ENCODE results near the gene NGRN.

The NGRN gene, protein sequence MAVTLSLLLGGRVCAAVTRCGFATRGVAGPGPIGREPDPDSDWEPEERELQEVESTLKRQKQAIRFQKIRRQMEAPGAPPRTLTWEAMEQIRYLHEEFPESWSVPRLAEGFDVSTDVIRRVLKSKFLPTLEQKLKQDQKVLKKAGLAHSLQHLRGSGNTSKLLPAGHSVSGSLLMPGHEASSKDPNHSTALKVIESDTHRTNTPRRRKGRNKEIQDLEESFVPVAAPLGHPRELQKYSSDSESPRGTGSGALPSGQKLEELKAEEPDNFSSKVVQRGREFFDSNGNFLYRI

DNA sequence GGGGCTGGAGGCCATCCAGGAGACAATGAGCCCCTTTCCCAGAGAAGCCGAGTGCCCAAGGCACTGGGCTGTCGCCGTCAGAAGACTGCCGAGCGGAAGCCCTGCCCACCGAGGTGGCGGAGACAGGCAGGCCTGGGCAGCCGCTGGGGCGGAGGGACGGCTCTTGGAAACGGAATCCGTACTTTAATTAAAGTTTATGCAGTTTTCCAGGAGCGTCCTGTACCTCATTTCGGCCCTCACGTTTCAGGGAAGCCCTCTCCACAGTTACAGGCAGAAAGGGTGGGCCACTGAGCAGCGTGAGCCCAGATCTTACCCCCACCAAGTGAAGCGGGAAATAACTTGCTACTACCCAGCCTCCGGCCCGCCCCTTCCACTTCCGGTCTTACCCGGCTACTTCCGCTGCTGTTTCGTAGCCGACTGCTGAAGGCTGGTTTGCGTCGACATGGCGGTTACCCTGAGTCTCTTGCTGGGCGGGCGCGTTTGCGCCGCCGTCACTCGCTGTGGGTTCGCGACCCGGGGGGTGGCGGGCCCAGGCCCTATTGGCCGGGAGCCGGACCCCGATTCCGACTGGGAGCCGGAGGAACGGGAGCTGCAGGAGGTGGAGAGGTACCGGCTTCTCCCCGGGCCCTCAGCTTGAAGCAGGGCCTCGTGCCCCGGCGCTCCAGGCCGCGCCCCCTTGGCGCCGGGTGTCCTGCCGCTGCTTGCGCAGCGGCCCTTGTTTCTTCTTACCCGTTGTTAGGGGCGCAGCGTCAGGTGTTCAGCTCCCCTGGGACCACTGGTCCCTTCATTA is at the start of gene NGRN:
TSS of gene NGRN (plus strand) at position 402 of the 790 bp plus-strand sequence. CDS start at position 443, 41 bp downstream.
- peak; percentile 95 for ATAC-seq
- TF ChIP-seq, protein P1, sequence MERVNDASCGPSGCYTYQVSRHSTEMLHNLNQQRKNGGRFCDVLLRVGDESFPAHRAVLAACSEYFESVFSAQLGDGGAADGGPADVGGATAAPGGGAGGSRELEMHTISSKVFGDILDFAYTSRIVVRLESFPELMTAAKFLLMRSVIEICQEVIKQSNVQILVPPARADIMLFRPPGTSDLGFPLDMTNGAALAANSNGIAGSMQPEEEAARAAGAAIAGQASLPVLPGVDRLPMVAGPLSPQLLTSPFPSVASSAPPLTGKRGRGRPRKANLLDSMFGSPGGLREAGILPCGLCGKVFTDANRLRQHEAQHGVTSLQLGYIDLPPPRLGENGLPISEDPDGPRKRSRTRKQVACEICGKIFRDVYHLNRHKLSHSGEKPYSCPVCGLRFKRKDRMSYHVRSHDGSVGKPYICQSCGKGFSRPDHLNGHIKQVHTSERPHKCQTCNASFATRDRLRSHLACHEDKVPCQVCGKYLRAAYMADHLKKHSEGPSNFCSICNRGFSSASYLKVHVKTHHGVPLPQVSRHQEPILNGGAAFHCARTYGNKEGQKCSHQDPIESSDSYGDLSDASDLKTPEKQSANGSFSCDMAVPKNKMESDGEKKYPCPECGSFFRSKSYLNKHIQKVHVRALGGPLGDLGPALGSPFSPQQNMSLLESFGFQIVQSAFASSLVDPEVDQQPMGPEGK (CRISPR knock-in tag; IDR thresholded peaks at IDR 0.05; ENCODE audit: borderline replicate concordance), result peak; percentile 48; the same call in 1 of the 2 replicates
- 0 out of 2 replicates have a peak, but pooled peaks have one; percentile 5 for TF ChIP-seq TCF4 (CRISPR knock-in tag; IDR thresholded peaks at IDR 0.05; ENCODE audit: borderline replicate concordance)
- TF ChIP-seq ISL1 (CRISPR knock-in tag; IDR thresholded peaks at IDR 0.05), result no peak
- peak; percentile 56; the same call in 1 of the 2 replicates for TF ChIP-seq ZNF8 (CRISPR knock-in tag; IDR thresholded peaks at IDR 0.05)
- TF ChIP-seq ZFP3 (CRISPR knock-in tag; IDR thresholded peaks at IDR 0.05), result 0 out of 2 replicates have a peak, but pooled peaks have one; percentile 20

DNA sequence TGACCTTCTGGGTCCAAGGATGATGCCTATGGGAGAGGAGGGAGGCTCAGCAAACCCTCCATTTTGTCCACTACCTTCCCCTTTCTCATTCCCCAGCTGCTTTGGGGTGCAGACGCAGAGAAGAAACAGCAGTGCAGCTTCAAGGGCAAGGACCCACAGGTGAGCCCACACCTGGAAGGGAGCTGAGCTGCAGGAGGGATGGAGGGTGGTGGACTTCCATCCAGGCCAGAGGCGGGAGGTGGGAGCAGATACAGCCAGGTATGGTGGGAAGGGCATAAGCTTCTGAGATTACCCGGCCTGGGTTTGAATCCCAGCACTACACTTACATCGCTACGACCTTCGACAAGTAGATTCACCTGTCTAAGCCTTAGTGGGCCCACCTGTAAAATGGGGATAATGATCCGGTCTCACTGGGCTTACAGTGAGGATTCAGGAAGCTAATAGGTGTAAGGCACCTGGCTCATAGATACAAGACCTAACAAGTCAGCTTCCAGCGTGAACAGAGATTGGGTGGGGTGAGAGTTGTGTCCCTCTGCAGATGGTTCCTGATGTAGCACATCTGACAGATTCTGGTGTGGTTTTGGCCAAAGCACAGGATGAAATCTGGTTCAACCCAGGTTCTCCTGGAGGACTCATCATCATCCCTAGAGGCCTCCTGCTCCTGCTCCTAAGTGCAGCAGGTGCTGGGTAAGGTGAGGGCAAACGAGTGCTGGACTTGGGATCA is 47.6 kb upstream of the NGRN start:
- TF ChIP-seq BACH2 (CRISPR knock-in tag; IDR thresholded peaks at IDR 0.05; ENCODE audit: borderline replicate concordance) (no peak), ZNF8 (CRISPR knock-in tag; IDR thresholded peaks at IDR 0.05) (no peak), ZFP30 (CRISPR knock-in tag; IDR thresholded peaks at IDR 0.05) (no peak), ESRRG (CRISPR knock-in tag; IDR thresholded peaks at IDR 0.05) (no peak), TOX (CRISPR knock-in tag; IDR thresholded peaks at IDR 0.05; ENCODE audit: borderline replicate concordance) (no peak), ISL1 (CRISPR knock-in tag; IDR thresholded peaks at IDR 0.05) (no peak), SNAI2 (CRISPR knock-in tag; IDR thresholded peaks at IDR 0.05) (no peak), ZC3H10 (CRISPR knock-in tag; IDR thresholded peaks at IDR 0.05) (no peak)
- TF ChIP-seq, protein P2, sequence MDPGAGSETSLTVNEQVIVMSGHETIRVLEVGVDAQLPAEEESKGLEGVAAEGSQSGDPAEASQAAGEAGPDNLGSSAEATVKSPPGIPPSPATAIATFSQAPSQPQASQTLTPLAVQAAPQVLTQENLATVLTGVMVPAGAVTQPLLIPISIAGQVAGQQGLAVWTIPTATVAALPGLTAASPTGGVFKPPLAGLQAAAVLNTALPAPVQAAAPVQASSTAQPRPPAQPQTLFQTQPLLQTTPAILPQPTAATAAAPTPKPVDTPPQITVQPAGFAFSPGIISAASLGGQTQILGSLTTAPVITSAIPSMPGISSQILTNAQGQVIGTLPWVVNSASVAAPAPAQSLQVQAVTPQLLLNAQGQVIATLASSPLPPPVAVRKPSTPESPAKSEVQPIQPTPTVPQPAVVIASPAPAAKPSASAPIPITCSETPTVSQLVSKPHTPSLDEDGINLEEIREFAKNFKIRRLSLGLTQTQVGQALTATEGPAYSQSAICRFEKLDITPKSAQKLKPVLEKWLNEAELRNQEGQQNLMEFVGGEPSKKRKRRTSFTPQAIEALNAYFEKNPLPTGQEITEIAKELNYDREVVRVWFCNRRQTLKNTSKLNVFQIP (CRISPR knock-in tag; IDR thresholded peaks at IDR 0.05; ENCODE audit: borderline replicate concordance, low read depth), result no peak
- TF ChIP-seq, protein P3, sequence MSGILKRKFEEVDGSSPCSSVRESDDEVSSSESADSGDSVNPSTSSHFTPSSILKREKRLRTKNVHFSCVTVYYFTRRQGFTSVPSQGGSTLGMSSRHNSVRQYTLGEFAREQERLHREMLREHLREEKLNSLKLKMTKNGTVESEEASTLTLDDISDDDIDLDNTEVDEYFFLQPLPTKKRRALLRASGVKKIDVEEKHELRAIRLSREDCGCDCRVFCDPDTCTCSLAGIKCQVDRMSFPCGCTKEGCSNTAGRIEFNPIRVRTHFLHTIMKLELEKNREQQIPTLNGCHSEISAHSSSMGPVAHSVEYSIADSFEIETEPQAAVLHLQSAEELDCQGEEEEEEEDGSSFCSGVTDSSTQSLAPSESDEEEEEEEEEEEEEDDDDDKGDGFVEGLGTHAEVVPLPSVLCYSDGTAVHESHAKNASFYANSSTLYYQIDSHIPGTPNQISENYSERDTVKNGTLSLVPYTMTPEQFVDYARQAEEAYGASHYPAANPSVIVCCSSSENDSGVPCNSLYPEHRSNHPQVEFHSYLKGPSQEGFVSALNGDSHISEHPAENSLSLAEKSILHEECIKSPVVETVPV (CRISPR knock-in tag; IDR thresholded peaks at IDR 0.05), result no peak
- ATAC-seq, result no peak

DNA sequence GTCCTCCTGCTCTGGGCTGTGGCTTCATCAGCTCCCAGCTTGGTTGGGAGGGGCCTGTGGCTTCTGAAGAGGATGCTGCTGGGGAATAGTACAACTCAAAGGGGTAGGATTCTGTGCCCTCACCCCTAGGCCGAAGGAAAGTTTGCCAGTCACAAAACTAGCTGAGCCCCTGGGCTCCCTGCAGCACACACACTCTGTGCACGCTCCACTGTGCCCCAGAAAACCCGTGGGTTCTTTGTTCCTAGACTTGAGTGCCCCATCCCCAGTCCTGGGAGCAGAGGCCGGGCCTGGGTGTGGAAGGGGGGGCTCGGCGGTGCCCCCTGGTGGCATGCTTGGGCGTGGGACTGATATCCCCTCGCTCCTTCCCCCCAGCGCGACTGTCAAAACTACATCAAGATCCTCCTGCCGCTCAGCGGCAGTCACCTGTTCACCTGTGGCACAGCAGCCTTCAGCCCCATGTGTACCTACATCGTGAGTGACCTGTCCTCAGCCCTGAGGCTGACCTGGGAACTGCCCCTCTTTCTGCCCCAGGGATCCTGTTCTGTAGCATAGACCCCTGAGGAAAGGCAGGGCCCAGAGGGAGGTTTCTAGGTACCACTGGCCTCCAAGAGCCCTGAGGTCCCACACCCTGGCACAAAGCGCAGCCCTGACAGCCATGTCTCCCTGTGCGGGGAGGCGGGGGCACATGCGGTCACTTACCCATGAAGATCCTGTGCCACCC is 45.9 kb upstream of the NGRN start:
- peak; percentile 83 for ATAC-seq

More for the DNA sequence above, 45.9 kb upstream of the NGRN start:
- TF ChIP-seq TCF4 (CRISPR knock-in tag; IDR thresholded peaks at IDR 0.05; ENCODE audit: borderline replicate concordance), result no peak
- no peak for TF ChIP-seq ZFP3 (CRISPR knock-in tag; IDR thresholded peaks at IDR 0.05)
- no peak for TF ChIP-seq PPARA (CRISPR knock-in tag; IDR thresholded peaks at IDR 0.05; ENCODE audit: borderline replicate concordance)
- no peak for TF ChIP-seq OSR1 (CRISPR knock-in tag; IDR thresholded peaks at IDR 0.05)
- TF ChIP-seq ZC3H10 (CRISPR knock-in tag; IDR thresholded peaks at IDR 0.05), result no peak
- TF ChIP-seq SNAI2 (CRISPR knock-in tag; IDR thresholded peaks at IDR 0.05), result no peak
- TF ChIP-seq ZNF8 (CRISPR knock-in tag; IDR thresholded peaks at IDR 0.05), result no peak
- TF ChIP-seq GLIS3 (CRISPR knock-in tag; IDR thresholded peaks at IDR 0.05), result no peak
- TF ChIP-seq ESRRG (CRISPR knock-in tag; IDR thresholded peaks at IDR 0.05), result no peak
- TF ChIP-seq ISL1 (CRISPR knock-in tag; IDR thresholded peaks at IDR 0.05), result no peak
- no peak for TF ChIP-seq BACH2 (CRISPR knock-in tag; IDR thresholded peaks at IDR 0.05; ENCODE audit: borderline replicate concordance)
- TF ChIP-seq RARB (CRISPR knock-in tag; IDR thresholded peaks at IDR 0.05), result no peak
- TF ChIP-seq, protein P4, sequence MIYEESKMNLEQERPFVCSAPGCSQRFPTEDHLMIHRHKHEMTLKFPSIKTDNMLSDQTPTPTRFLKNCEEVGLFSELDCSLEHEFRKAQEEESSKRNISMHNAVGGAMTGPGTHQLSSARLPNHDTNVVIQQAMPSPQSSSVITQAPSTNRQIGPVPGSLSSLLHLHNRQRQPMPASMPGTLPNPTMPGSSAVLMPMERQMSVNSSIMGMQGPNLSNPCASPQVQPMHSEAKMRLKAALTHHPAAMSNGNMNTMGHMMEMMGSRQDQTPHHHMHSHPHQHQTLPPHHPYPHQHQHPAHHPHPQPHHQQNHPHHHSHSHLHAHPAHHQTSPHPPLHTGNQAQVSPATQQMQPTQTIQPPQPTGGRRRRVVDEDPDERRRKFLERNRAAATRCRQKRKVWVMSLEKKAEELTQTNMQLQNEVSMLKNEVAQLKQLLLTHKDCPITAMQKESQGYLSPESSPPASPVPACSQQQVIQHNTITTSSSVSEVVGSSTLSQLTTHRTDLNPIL (CRISPR knock-in tag; IDR thresholded peaks at IDR 0.05; ENCODE audit: low read depth), result no peak
- TF ChIP-seq, protein P1 (CRISPR knock-in tag; IDR thresholded peaks at IDR 0.05; ENCODE audit: borderline replicate concordance), result no peak
- TF ChIP-seq ZFP30 (CRISPR knock-in tag; IDR thresholded peaks at IDR 0.05), result no peak
- no peak for TF ChIP-seq TOX (CRISPR knock-in tag; IDR thresholded peaks at IDR 0.05; ENCODE audit: borderline replicate concordance)
- no peak for TF ChIP-seq CSDC2 (CRISPR knock-in tag; IDR thresholded peaks at IDR 0.05)
- TF ChIP-seq ARNTL (CRISPR knock-in tag; IDR thresholded peaks at IDR 0.05; ENCODE audit: borderline replicate concordance, low read depth), result no peak
- TF ChIP-seq, protein P3 (CRISPR knock-in tag; IDR thresholded peaks at IDR 0.05), result no peak
- TF ChIP-seq ZNF70 (CRISPR knock-in tag; IDR thresholded peaks at IDR 0.05), result no peak

All from SK-N-SH treated with all-trans-retinoic acid at 6 μM for 48 hours (cell line).